Transverse colon (tissue), 4 donors: ENCODE data around the gene TPH2. TPM values are rescaled to one million over a fixed set of nuclear protein-coding genes. Genes with fewer than 3 reads are reported as not detected.

Experiments
- DNase-seq: peaks from one replicate; pipeline ENCODE4 v3.0.0-alpha.2; 2019
- H3K27ac ChIP-seq, 4 donors: fragments of 200-600 bp; sonication (generic); 2 replicates each; pipeline ENCODE4 v1.5.1; 2016 to 2018; ENCODE audit warnings: inconsistent platforms in 4 of 4
- H3K27me3 ChIP-seq: fragments of 200-600 bp; sonication (generic); 2 replicates; pipeline ENCODE4 v1.5.1; 2017; ENCODE audit warnings: inconsistent platforms
- H3K36me3 ChIP-seq, 4 donors: fragments of 200-600 bp; sonication (generic); 2 replicates each; pipeline ENCODE4 v1.5.1; 2017 to 2019; ENCODE audit warnings: inconsistent platforms in 4 of 4
- H3K4me1 ChIP-seq, 4 donors: fragments of 200-600 bp; sonication (generic); 2 replicates each; pipeline ENCODE4 v1.5.1; 2017 to 2020; ENCODE audit warnings: inconsistent platforms in 4 of 4
- H3K4me3 ChIP-seq, 4 donors: fragments of 200-600 bp; sonication (generic); 1 replicate in 1 of 4; 2 replicates in 3 of 4; pipeline versions ENCODE4 v1.5.1 to v1.6.1; 2017 to 2019; ENCODE audit warnings: inconsistent platforms in 4 of 4
- H3K9me3 ChIP-seq, 2 donors: fragments of 200-600 bp; sonication (generic); 2 replicates each; pipeline ENCODE4 v1.5.1; 2017 to 2019; ENCODE audit warnings: inconsistent platforms in 2 of 2
- EP300 ChIP-seq: sonication (generic); formaldehyde crosslinking; IDR thresholded peaks from one replicate; pipeline ENCODE4 v1.6.1; 2017; ENCODE audit warnings: antibody characterized with exemption, low read depth
- POLR2A ChIP-seq: fragments of 450-650 bp; IDR thresholded peaks from one replicate; pipeline ENCODE4 v1.6.1; 2016; ENCODE audit warnings: antibody characterized with exemption, mild to moderate bottlenecking, moderate library complexity
- POLR2AphosphoS5 ChIP-seq, 3 donors: sonication (generic); formaldehyde crosslinking; IDR thresholded peaks; one replicate each; pipeline ENCODE4 v1.6.1; 2016; ENCODE audit warnings: antibody characterized with exemption in 3 of 3
- WGBS, 2 donors: methylation state at CpG; one replicate each; pipeline ENCODE4 v1.1.5; 2018; ENCODE audit warnings: low coverage in 1 of 2; 5-methylcytosine and 5-hydroxymethylcytosine counted together
- in situ Hi-C, 4 donors: fragments of 200-750 bp; cut with MboI; loops; one replicate each; pipeline versions ENCODE4 v1.15.0 to v1.15.1; 2017; ENCODE audit warnings: low sequenced_read_pairs in 3 of 4, low pct_ligation_motif_present in 1 of 4, low pct_unique_long_range_greater_than_20kb in 1 of 4
- intact Hi-C: fragments of 100-400 bp; cut with DNase I; formaldehyde crosslinking; loops from one replicate; pipeline ENCODE4 v1.15.1; 2023; ENCODE audit warnings: low total_unique reads
- total RNA-seq, 4 donors: library from RNA; depleted of rRNA; stranded (reverse); fragments of >200 nt; gene quantifications; one replicate each; pipeline ENCODE4 v1.1.0, GENCODE V29; 2016
- TF ChIP-seq, protein P1 (sequence below), 5 experiments: fragments of 200-600 bp in 3 of 5; fragments of 450-650 bp in 2 of 5; sonication (generic) in 3 of 5; IDR thresholded peaks; 1 replicate in 2 of 5; 2 replicates in 3 of 5; pipeline ENCODE4 v1.5.1; 2016 to 2017; ENCODE audit warnings: antibody characterized with exemption in 5 of 5, inconsistent platforms in 3 of 5, mild to moderate bottlenecking in 2 of 5, moderate library complexity in 1 of 5

TPH2 gene
- total RNA-seq, 4 donors from 2014 or later: not detected

DNA sequence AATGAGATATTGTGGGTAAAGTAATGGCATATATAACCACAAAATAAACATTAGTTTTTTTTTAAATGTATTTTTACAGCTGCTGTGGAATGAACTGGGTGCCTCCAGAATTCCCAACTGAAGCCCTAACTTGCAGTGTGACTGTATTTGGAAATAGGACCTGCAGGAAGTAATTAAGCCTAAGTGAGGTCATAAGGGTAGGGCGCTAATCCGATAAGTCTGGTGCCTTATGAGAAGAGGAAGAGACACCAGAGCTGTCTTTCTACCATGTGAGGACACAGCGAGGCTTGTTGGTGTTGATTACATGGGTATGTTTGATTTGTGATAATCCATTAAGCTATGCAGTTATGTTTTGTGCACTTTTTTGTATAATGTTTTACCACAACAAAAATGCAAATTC lies 136.8 kb downstream of the TPH2 start:
- intact Hi-C loops: no loop called here
- H3K27ac ChIP-seq: no peak overlapping the region
- peaks cover 0 to 4% of the 10 kb centered on the region in 2 donors for H3K9me3 ChIP-seq
- no peaks in the 10 kb centered on the region for H3K4me1 ChIP-seq
- WGBS, 2 donors: 33 to 38% methylated on average over 1 to 3 of the region's 3 CpGs
- no peaks in the 10 kb centered on the region for H3K27me3 ChIP-seq
- DNase-seq: no peak
- no peak for TF ChIP-seq POLR2AphosphoS5 (IDR thresholded peaks at IDR 0.05)
- TF ChIP-seq EP300: no peak
- TF ChIP-seq POLR2A: no peak
- TF ChIP-seq, protein P1, sequence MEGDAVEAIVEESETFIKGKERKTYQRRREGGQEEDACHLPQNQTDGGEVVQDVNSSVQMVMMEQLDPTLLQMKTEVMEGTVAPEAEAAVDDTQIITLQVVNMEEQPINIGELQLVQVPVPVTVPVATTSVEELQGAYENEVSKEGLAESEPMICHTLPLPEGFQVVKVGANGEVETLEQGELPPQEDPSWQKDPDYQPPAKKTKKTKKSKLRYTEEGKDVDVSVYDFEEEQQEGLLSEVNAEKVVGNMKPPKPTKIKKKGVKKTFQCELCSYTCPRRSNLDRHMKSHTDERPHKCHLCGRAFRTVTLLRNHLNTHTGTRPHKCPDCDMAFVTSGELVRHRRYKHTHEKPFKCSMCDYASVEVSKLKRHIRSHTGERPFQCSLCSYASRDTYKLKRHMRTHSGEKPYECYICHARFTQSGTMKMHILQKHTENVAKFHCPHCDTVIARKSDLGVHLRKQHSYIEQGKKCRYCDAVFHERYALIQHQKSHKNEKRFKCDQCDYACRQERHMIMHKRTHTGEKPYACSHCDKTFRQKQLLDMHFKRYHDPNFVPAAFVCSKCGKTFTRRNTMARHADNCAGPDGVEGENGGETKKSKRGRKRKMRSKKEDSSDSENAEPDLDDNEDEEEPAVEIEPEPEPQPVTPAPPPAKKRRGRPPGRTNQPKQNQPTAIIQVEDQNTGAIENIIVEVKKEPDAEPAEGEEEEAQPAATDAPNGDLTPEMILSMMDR (IDR thresholded peaks at IDR 0.05): no peak
- H3K36me3 ChIP-seq: no peaks in the 10 kb centered on the region
- no peak overlapping the region for H3K4me3 ChIP-seq
- in situ Hi-C loops: no loop called here

DNA sequence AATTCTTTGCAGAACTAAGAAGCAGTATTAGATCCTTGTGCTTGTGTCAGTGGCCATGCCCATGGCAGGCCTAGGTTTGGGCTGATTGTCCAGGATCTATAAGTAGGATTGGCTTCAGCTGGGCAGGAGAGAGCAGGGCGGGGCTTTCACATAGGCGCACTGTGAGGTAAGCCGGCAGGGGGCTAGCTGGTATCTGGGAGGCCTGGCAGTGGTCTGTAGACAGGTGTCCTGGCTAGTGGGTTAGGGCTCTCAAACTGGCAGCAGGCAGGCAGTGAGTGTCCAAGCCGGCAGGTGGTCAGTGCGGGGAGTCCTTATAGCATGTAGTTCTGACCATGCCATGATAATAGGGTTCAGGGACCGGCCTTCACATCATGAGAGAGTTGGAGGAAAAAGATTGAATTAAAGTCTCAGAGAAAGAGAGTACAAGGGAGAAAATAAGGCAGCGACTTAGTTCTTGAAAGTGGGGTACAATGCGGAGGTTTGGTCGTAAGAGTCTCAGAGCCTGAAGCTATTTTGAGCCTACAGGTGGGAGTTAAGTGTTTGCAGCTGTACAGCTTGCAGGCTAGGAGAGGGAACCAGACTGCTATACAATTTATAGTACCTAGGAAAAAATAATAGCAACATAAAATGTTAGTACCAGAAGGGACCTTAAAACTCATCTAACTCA lies 137.4 kb downstream of the TPH2 start:
- TF ChIP-seq POLR2A (no peak), POLR2AphosphoS5 (IDR thresholded peaks at IDR 0.05) (no peak), EP300 (no peak)
- TF ChIP-seq, protein P1 (IDR thresholded peaks at IDR 0.05): no peak
- no peaks in the 10 kb centered on the region for H3K36me3 ChIP-seq
- H3K27me3 ChIP-seq: no peaks in the 10 kb centered on the region
- no peak for DNase-seq
- H3K27ac ChIP-seq: no peak overlapping the region
- H3K4me3 ChIP-seq: no peak overlapping the region
- 85 to 90% methylated on average over 4 to 9 of the region's 9 CpGs for WGBS, 2 donors
- H3K4me1 ChIP-seq: no peaks in the 10 kb centered on the region
- in situ Hi-C loops (no loop called here), intact Hi-C loops (no loop called here)
- peaks cover 0 to under 1% of the 10 kb centered on the region in 2 donors for H3K9me3 ChIP-seq

DNA sequence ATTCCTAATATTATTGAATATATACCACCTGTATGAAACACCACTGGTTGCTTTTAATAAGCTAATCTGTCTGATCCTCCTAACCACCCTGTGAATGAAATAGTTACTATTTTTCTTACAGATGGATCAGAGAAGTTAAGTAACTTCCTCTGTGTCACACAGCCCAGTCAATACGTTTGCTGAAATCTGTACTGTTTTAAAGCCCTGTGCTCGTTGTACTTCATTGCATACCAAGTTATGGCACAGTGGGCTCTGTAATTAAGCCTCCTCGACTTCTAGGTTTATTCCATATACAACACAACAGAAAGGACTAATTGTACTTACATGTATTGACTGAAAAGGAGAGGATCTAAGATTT lies 137.9 kb downstream of the TPH2 start:
- intact Hi-C loops: no loop called here
- DNase-seq: no peak
- H3K4me3 ChIP-seq: no peak overlapping the region
- no peak for TF ChIP-seq EP300
- TF ChIP-seq, protein P1 (IDR thresholded peaks at IDR 0.05): no peak
- no peaks in the 10 kb centered on the region for H3K36me3 ChIP-seq
- in situ Hi-C loops: no loop called here
- H3K9me3 ChIP-seq: no peaks in the 10 kb centered on the region
- H3K27me3 ChIP-seq: no peaks in the 10 kb centered on the region
- H3K27ac ChIP-seq: no peak overlapping the region
- WGBS, 2 donors: 50 to 67% methylated on average over 3 of the region's 3 CpGs
- H3K4me1 ChIP-seq: no peaks in the 10 kb centered on the region

DNA sequence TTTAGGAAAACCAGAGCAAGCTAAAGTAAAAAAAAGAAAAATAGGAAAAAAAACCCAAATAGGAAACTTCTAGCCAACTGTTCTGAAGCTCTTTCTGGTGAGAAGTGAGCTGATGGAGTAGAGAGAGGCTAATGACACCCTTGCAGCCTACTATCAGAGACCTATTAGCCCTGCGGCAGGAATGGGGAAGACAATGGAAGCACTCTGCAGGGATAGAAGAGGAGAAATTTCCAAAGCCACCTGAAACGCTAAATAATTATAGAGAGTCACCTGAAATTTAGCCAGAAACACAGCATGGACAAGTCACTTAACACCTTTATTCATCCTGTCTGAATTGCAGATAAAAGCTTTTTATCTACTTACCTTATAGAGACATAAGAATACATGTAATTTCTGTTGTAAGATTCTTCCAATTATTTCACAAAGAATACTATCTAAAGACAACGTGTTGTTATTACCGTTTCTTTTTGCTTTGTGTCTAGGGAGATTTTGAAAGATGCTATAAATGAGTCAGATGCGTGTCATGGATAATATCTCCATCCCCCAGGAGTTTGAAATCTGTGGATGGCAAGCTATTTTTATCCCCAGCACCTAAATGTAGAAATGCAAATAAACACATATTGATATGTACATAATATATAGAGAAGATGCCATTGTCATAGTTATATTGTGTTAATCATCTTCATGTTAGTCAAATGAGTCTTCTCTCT lies 138.6 kb downstream of the TPH2 start:
- TF ChIP-seq, protein P1 (IDR thresholded peaks at IDR 0.05): no peak
- TF ChIP-seq POLR2AphosphoS5 (IDR thresholded peaks at IDR 0.05): no peak
- H3K4me3 ChIP-seq: no peak overlapping the region
- H3K27ac ChIP-seq: no peak overlapping the region
- intact Hi-C loops (no loop called here), in situ Hi-C loops (no loop called here)
- H3K9me3 ChIP-seq: no peaks in the 10 kb centered on the region
- no peak for DNase-seq
- WGBS, 2 donors: 57 to 72% methylated on average over 5 of the region's 5 CpGs
- no peaks in the 10 kb centered on the region for H3K36me3 ChIP-seq
- no peaks in the 10 kb centered on the region for H3K27me3 ChIP-seq
- H3K4me1 ChIP-seq: no peaks in the 10 kb centered on the region
